ENCODE results near the gene ZBTB25.

The ZBTB25 gene

GRCh38 chr14:64444984-64445845 lies 58.4 kb downstream of the ZBTB25 start:
- TF ChIP-seq CTCF (IDR thresholded peaks at IDR 0.05; ENCODE audit: low read depth, low read length): no peak
- Histone ChIP-seq H3K27me3 (ENCODE audit: insufficient read depth, low read depth, severe bottlenecking) (no peaks in the 10 kb centered on the region), H3K27ac (no peak overlapping the region), H3K36me3 (peaks cover 57% of the 10 kb centered on the region), H3K9me3 (ENCODE audit: severe bottlenecking) (no peaks in the 10 kb centered on the region), H3K4me3 (ENCODE audit: low read depth, low read length) (no peak overlapping the region)
- DNase-seq: no peak

- peaks cover 50% of the 10 kb centered on the region for H3K36me3 ChIP-seq
- no peaks in the 10 kb centered on the region for H3K9me3 ChIP-seq (ENCODE audit: severe bottlenecking)
- no peaks in the 10 kb centered on the region for H3K27me3 ChIP-seq (ENCODE audit: insufficient read depth, low read depth, severe bottlenecking)
- H3K4me3 ChIP-seq (ENCODE audit: low read depth, low read length): no peak overlapping the region
- no peak for TF ChIP-seq CTCF (IDR thresholded peaks at IDR 0.05; ENCODE audit: low read depth, low read length)
- DNase-seq: no peak
- H3K27ac ChIP-seq: no peak overlapping the region
These were observed 59.5 kb downstream of the ZBTB25 start for GRCh38 chr14:64444140-64444539.

- peaks cover 55% of the 10 kb centered on the region for H3K36me3 ChIP-seq
- no peak for DNase-seq
- H3K9me3 ChIP-seq (ENCODE audit: severe bottlenecking): no peaks in the 10 kb centered on the region
- no peaks in the 10 kb centered on the region for H3K27me3 ChIP-seq (ENCODE audit: insufficient read depth, low read depth, severe bottlenecking)
- no peak for TF ChIP-seq CTCF (IDR thresholded peaks at IDR 0.05; ENCODE audit: low read depth, low read length)
- H3K4me3 ChIP-seq (ENCODE audit: low read depth, low read length): no peak overlapping the region
- no peak overlapping the region for H3K27ac ChIP-seq
These were observed 61.2 kb downstream of the ZBTB25 start for GRCh38 chr14:64442300-64442988.

- Histone ChIP-seq H3K9me3 (ENCODE audit: severe bottlenecking) (no peaks in the 10 kb centered on the region), H3K27ac (no peak overlapping the region), H3K4me3 (ENCODE audit: low read depth, low read length) (no peak overlapping the region), H3K36me3 (peaks cover 70% of the 10 kb centered on the region), H3K27me3 (ENCODE audit: insufficient read depth, low read depth, severe bottlenecking) (no peaks in the 10 kb centered on the region)
- no peak for DNase-seq
- TF ChIP-seq CTCF (IDR thresholded peaks at IDR 0.05; ENCODE audit: low read depth, low read length): no peak
These were observed 63.1 kb downstream of the ZBTB25 start for GRCh38 chr14:64440494-64440893.

GRCh38 chr14:64439141-64439540 lies 64.5 kb downstream of the ZBTB25 start:
- TF ChIP-seq CTCF (IDR thresholded peaks at IDR 0.05; ENCODE audit: low read depth, low read length): no peak
- Histone ChIP-seq H3K27me3 (ENCODE audit: insufficient read depth, low read depth, severe bottlenecking) (no peaks in the 10 kb centered on the region), H3K27ac (no peak overlapping the region), H3K36me3 (peaks cover 79% of the 10 kb centered on the region), H3K4me3 (ENCODE audit: low read depth, low read length) (no peak overlapping the region), H3K9me3 (ENCODE audit: severe bottlenecking) (no peaks in the 10 kb centered on the region)
- DNase-seq: no peak
